NCI-H748 (cell line): ENCODE data around the gene PDSS1.
A peak's percentile ranks its signal among the peaks of the same experiment; 100 is the strongest.

Experiments used
- DNase-seq: peaks from one replicate; lab custom pipeline; 2025; ENCODE audit not compliant: unreplicated experiment; lab: John Stamatoyannopoulos, UW

The PDSS1 gene

GRCh38 chr10:26698909-26699308 lies 1.4 kb downstream of the PDSS1 start:
- no peak for DNase-seq

GRCh38 chr10:26699631-26700030 lies 2.1 kb downstream of the PDSS1 start:
- DNase-seq: no peak

GRCh38 chr10:26700884-26701630 lies 3.6 kb downstream of the PDSS1 start:
- DNase-seq: no peak

- DNase-seq: no peak
Measured at GRCh38 chr10:26703096-26703495, 5.6 kb downstream of the PDSS1 start.

- no peak for DNase-seq
Measured at GRCh38 chr10:26703974-26704373, 6.5 kb downstream of the PDSS1 start.

GRCh38 chr10:26706206-26706605 lies 8.7 kb downstream of the PDSS1 start:
- DNase-seq: no peak

GRCh38 chr10:26706936-26707335 lies 9.4 kb downstream of the PDSS1 start:
- no peak for DNase-seq

GRCh38 chr10:26711324-26711723 lies 13.8 kb downstream of the PDSS1 start:
- DNase-seq: no peak

- DNase-seq: no peak
Measured at GRCh38 chr10:26714415-26715136, 17.1 kb downstream of the PDSS1 start.

- no peak for DNase-seq
Measured at GRCh38 chr10:26715137-26715487, 17.6 kb downstream of the PDSS1 start.

- DNase-seq: no peak
Measured at GRCh38 chr10:26717476-26717875, 20.0 kb downstream of the PDSS1 start.

GRCh38 chr10:26721561-26721960 lies 24.1 kb downstream of the PDSS1 start:
- no peak for DNase-seq

GRCh38 chr10:26723016-26723415 lies 25.5 kb downstream of the PDSS1 start:
- no peak for DNase-seq

GRCh38 chr10:26725837-26726727 lies 28.6 kb downstream of the PDSS1 start:
- DNase-seq: peak; percentile 25

GRCh38 chr10:26727005-26727404 lies 29.5 kb downstream of the PDSS1 start:
- DNase-seq: no peak

- DNase-seq: no peak
Measured at GRCh38 chr10:26728957-26729356, 31.5 kb downstream of the PDSS1 start.

GRCh38 chr10:26729395-26729794 lies 31.9 kb downstream of the PDSS1 start:
- no peak for DNase-seq

GRCh38 chr10:26730552-26730951 lies 33.1 kb downstream of the PDSS1 start:
- no peak for DNase-seq

GRCh38 chr10:26733750-26734568 lies 36.5 kb downstream of the PDSS1 start:
- peak; percentile 60 for DNase-seq

- no peak for DNase-seq
Measured at GRCh38 chr10:26735435-26735834, 37.9 kb downstream of the PDSS1 start.

GRCh38 chr10:26737730-26738129 lies 40.2 kb downstream of the PDSS1 start:
- no peak for DNase-seq
